ENCODE measurements around the gene KPNA5. TPM values are rescaled to one million over a fixed set of nuclear protein-coding genes. Genes with fewer than 3 reads are reported as not detected.
A peak's percentile ranks its signal among the peaks of the same experiment; 100 is the strongest.

KPNA5 gene
- total RNA-seq, 6 experiments from 2014 or later: 0.98 to 2.5 (median 2.0) TPM

GRCh38 chr6:116665464-116665863 is 15.5 kb upstream of the KPNA5 start:
- 100% methylated on average over 6 of the region's 7 CpGs for WGBS (ENCODE audit: insufficient coverage, low coverage, low lambda C conversion rate, missing lambda C conversion rate)
- ATAC-seq (no peak), DNase-seq (no peak)
- Histone ChIP-seq H3K27ac (no peak overlapping the region), H3K36me3 (no peaks in the 10 kb centered on the region), H3K27me3 (no peaks in the 10 kb centered on the region), H3K4me1 (peaks cover 0 to 4% (median 0%) of the 10 kb centered on the region in 4 donors), H3K9me3 (no peaks in the 10 kb centered on the region), H3K4me3 (no peak overlapping the region)
- intact Hi-C loops (cut with DNase I): no loop called here
- TF ChIP-seq POLR2A (IDR thresholded peaks at IDR 0.05): no peak
- TF ChIP-seq CTCF (IDR thresholded peaks at IDR 0.05): no peak

- ATAC-seq: no peak
- no peak for DNase-seq
- H3K4me3 ChIP-seq: no peak overlapping the region
- H3K27ac ChIP-seq: no peak overlapping the region
- WGBS (ENCODE audit: insufficient coverage, low coverage, low lambda C conversion rate, missing lambda C conversion rate): 67% methylated on average over 1 of the region's 1 CpG
- H3K27me3 ChIP-seq: no peaks in the 10 kb centered on the region
- no peaks in the 10 kb centered on the region for H3K36me3 ChIP-seq
- no peaks in the 10 kb centered on the region for H3K9me3 ChIP-seq
- intact Hi-C loops (cut with DNase I): no loop called here
- TF ChIP-seq POLR2A (IDR thresholded peaks at IDR 0.05) (no peak), CTCF (IDR thresholded peaks at IDR 0.05) (no peak)
- H3K4me1 ChIP-seq: peaks cover 0 to 4% (median 0%) of the 10 kb centered on the region in 4 donors
Observed at GRCh38 chr6:116666869-116667268, 14.1 kb upstream of the KPNA5 start.

GRCh38 chr6:116667623-116668022 is 13.4 kb upstream of the KPNA5 start:
- TF ChIP-seq POLR2A (IDR thresholded peaks at IDR 0.05) (no peak), CTCF (IDR thresholded peaks at IDR 0.05) (no peak)
- ATAC-seq: no peak
- WGBS (ENCODE audit: insufficient coverage, low coverage, low lambda C conversion rate, missing lambda C conversion rate): 21% methylated on average over 3 of the region's 3 CpGs
- H3K9me3 ChIP-seq: no peaks in the 10 kb centered on the region
- no peak for DNase-seq
- H3K27ac ChIP-seq: peak overlapping the region in 1 of 3 donors; percentile 69
- no peaks in the 10 kb centered on the region for H3K36me3 ChIP-seq
- intact Hi-C loops (cut with DNase I): no loop called here
- peak overlapping the region; percentile 70 to 96 (median 89) for H3K4me3 ChIP-seq
- no peaks in the 10 kb centered on the region for H3K27me3 ChIP-seq
- peaks cover 0 to 4% (median 0%) of the 10 kb centered on the region in 4 donors for H3K4me1 ChIP-seq

- Histone ChIP-seq H3K9me3 (no peaks in the 10 kb centered on the region), H3K36me3 (no peaks in the 10 kb centered on the region), H3K27me3 (no peaks in the 10 kb centered on the region), H3K4me1 (peaks cover 0 to 4% (median 0%) of the 10 kb centered on the region in 4 donors), H3K27ac (no peak overlapping the region), H3K4me3 (no peak overlapping the region)
- no peak for DNase-seq
- TF ChIP-seq CTCF (IDR thresholded peaks at IDR 0.05) (no peak), POLR2A (IDR thresholded peaks at IDR 0.05) (no peak)
- WGBS (ENCODE audit: insufficient coverage, low coverage, low lambda C conversion rate, missing lambda C conversion rate): 95% methylated on average over 2 of the region's 4 CpGs
- intact Hi-C loops (cut with DNase I): no loop called here
- no peak for ATAC-seq
Observed at GRCh38 chr6:116672306-116672705, 8.7 kb upstream of the KPNA5 start.

GRCh38 chr6:116676021-116676420 is 5.0 kb upstream of the KPNA5 start:
- no peak for ATAC-seq
- Histone ChIP-seq H3K9me3 (no peaks in the 10 kb centered on the region), H3K4me3 (no peak overlapping the region), H3K27ac (no peak overlapping the region), H3K4me1 (no peaks in the 10 kb centered on the region), H3K36me3 (no peaks in the 10 kb centered on the region), H3K27me3 (no peaks in the 10 kb centered on the region)
- intact Hi-C loops (cut with DNase I): no loop called here
- WGBS (ENCODE audit: insufficient coverage, low coverage, low lambda C conversion rate, missing lambda C conversion rate): 100% methylated on average over 1 of the region's 1 CpG
- TF ChIP-seq CTCF (IDR thresholded peaks at IDR 0.05): no peak
- no peak for TF ChIP-seq POLR2A (IDR thresholded peaks at IDR 0.05)
- no peak for DNase-seq

All from right lobe of liver (tissue), 6 donors.